Upper lobe of right lung (tissue), 1 donor: ENCODE data around the gene NELFB. TPM values are rescaled to one million over a fixed set of nuclear protein-coding genes. Genes with fewer than 3 reads are reported as not detected.
A peak's percentile ranks its signal among the peaks of the same experiment; 100 is the strongest.
"Not testable (repeated sequence)": the region's sequence is repeated elsewhere in the genome, so short reads cannot be mapped to it uniquely, and the experiment has no call there.

Source experiments
- ATAC-seq: fragments of 200-7000 bp; cut with Tn5 transposase; one replicate; pipeline ENCODE4 v1.9.1; 2020; ENCODE audit warnings: mild to moderate bottlenecking, moderate library complexity
- DNase-seq: peaks from one replicate; pipeline ENCODE4 v3.0.0-alpha.2; 2020
- H3K27ac ChIP-seq: fragments of 200-600 bp; one replicate; pipeline ENCODE4 v1.8.0; 2022
- H3K27me3 ChIP-seq: fragments of 200-600 bp; one replicate; pipeline ENCODE4 v1.8.0; 2022; ENCODE audit warnings: mild to moderate bottlenecking
- H3K36me3 ChIP-seq: fragments of 200-600 bp; one replicate; pipeline ENCODE4 v1.8.0; 2022
- H3K4me1 ChIP-seq: fragments of 200-600 bp; one replicate; pipeline ENCODE4 v1.8.0; 2022
- H3K4me3 ChIP-seq: fragments of 200-600 bp; one replicate; pipeline ENCODE4 v1.8.0; 2022; ENCODE audit warnings: mild to moderate bottlenecking
- H3K9me3 ChIP-seq: fragments of 200-600 bp; one replicate; pipeline ENCODE4 v1.8.0; 2022
- intact Hi-C: fragments of 100-400 bp; cut with DNase I; formaldehyde crosslinking; loops from one replicate; pipeline ENCODE4 v1.11.0; 2022
- total RNA-seq: library from RNA; stranded (reverse); fragmentation: NEBNext Ultra II Directional; extraction: Animal tissue kit (Norgen Biotek cat#: 25700); gene quantifications from one replicate; pipeline ENCODE4 v1.2.1, GENCODE V29; 2021
- TF ChIP-seq, protein P1 (sequence below): fragments of 200-600 bp; IDR thresholded peaks from one replicate; pipeline ENCODE4 v1.8.0; 2022; ENCODE audit warnings: antibody characterized with exemption
- donor health status: DM: no; HTN: yes; CAD: no; lungs with severe emphysema.

The NELFB gene
- total RNA-seq, 1 donor from 2014 or later: 47.2 TPM

GRCh38 chr9:137240841-137241489, 14.2 kb upstream of the NELFB start, which contains the start of gene TUBB4B:
TUBB4B (plus strand) TSS chr9:137241287; CDS start chr9:137241361, 74 bp downstream.
- DNase-seq (peak; percentile 99), ATAC-seq (peak; percentile 87)
- Histone ChIP-seq H3K36me3 (peaks cover 21% of the 10 kb centered on the region), H3K4me3 (peak within 1 kb of the TSS; percentile 92), H3K27ac (peak within 1 kb of the TSS; percentile 93), H3K27me3 (peaks cover under 1% of the 10 kb centered on the region), H3K9me3 (no peaks in the 10 kb centered on the region), H3K4me1 (peaks cover 50% of the 10 kb centered on the region)
- intact Hi-C loops: no loop called here
- TF ChIP-seq, protein P1, sequence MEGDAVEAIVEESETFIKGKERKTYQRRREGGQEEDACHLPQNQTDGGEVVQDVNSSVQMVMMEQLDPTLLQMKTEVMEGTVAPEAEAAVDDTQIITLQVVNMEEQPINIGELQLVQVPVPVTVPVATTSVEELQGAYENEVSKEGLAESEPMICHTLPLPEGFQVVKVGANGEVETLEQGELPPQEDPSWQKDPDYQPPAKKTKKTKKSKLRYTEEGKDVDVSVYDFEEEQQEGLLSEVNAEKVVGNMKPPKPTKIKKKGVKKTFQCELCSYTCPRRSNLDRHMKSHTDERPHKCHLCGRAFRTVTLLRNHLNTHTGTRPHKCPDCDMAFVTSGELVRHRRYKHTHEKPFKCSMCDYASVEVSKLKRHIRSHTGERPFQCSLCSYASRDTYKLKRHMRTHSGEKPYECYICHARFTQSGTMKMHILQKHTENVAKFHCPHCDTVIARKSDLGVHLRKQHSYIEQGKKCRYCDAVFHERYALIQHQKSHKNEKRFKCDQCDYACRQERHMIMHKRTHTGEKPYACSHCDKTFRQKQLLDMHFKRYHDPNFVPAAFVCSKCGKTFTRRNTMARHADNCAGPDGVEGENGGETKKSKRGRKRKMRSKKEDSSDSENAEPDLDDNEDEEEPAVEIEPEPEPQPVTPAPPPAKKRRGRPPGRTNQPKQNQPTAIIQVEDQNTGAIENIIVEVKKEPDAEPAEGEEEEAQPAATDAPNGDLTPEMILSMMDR: no peak

DNA sequence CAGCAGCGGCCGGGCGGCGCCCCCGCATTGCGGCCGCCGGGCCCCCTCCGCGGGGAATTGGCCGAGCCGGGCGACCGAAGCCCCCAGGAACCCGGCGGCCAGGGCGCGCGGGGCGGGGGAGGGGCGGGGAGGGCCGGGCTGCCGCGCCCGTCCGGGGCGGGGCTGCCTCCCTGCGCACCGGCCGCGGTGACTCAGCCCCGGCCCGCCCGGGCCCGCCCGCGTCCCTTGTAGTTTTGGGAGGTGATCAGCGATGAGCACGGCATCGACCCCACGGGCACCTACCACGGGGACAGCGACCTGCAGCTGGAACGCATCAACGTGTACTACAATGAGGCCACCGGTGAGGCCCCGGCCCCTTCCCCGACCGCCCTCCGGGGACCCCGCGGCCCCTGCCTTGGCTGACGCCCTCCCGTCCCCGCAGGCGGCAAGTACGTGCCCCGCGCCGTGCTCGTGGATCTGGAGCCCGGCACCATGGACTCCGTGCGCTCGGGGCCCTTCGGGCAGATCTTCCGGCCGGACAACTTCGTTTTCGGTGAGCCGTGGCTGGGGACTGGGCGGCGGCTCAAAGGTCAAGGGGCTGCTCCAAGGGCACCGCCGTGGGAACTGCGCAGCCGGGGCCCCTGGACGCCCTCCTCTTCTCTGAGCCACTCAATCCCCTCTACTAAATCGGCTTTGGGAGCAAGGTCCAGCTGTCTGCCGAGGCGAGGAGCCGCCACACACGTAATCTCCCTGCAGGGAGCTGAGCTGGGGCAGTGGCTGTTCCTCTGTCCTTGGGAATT, 13.4 kb upstream of the NELFB start:
- Histone ChIP-seq H3K4me1 (peaks cover 44% of the 10 kb centered on the region), H3K27me3 (no peaks in the 10 kb centered on the region), H3K27ac (peak overlapping the region; percentile 86), H3K4me3 (peak overlapping the region; percentile 92), H3K36me3 (peaks cover 21% of the 10 kb centered on the region), H3K9me3 (no peaks in the 10 kb centered on the region)
- TF ChIP-seq, protein P1: no peak
- intact Hi-C loops: no loop called here
- DNase-seq (peak; percentile 85), ATAC-seq (peak; percentile 28)

GRCh38 chr9:137242269-137243203, 12.6 kb upstream of the NELFB start:
- H3K9me3 ChIP-seq: no peaks in the 10 kb centered on the region
- intact Hi-C loops: no loop called here
- H3K4me3 ChIP-seq: peak overlapping the region; percentile 92
- peaks cover 21% of the 10 kb centered on the region for H3K36me3 ChIP-seq
- DNase-seq (no peak), ATAC-seq (no peak)
- TF ChIP-seq, protein P1: no peak
- no peaks in the 10 kb centered on the region for H3K27me3 ChIP-seq
- peaks cover 44% of the 10 kb centered on the region for H3K4me1 ChIP-seq
- peak overlapping the region; percentile 86 for H3K27ac ChIP-seq

- H3K4me3 ChIP-seq, ATAC-seq, H3K27ac ChIP-seq, H3K27me3 ChIP-seq, H3K9me3 ChIP-seq, intact Hi-C loops, DNase-seq: not testable (repeated sequence)
- Histone ChIP-seq H3K36me3 (peaks cover 21% of the 10 kb centered on the region), H3K4me1 (peaks cover 45% of the 10 kb centered on the region)
Observed at GRCh38 chr9:137243266-137243625, 11.9 kb upstream of the NELFB start.

GRCh38 chr9:137243626-137244485, 11.3 kb upstream of the NELFB start:
- Histone ChIP-seq H3K4me1 (peaks cover 43% of the 10 kb centered on the region), H3K27me3 (no peaks in the 10 kb centered on the region), H3K27ac (no peak overlapping the region), H3K9me3 (no peaks in the 10 kb centered on the region), H3K4me3 (no peak overlapping the region), H3K36me3 (peaks cover 21% of the 10 kb centered on the region)
- ATAC-seq (no peak), DNase-seq (no peak)
- TF ChIP-seq, protein P1: no peak
- intact Hi-C loops: no loop called here
